Colon (tissue), 2 donors: ENCODE data around the gene ZNF71.
"Not testable (repeated sequence)": the region's sequence is repeated elsewhere in the genome, so short reads cannot be mapped to it uniquely, and the experiment has no call there.

ENCODE experiments used
- FAIRE-seq: peaks from 2 replicates; lab custom pipeline; 2012; peaks lifted over from hg19 to GRCh38; lab: Jason Lieb, UNC
- donor health status: control.
- donor health status: control.

ZNF71 gene

GRCh38 chr19:56623006-56623405 is 27.9 kb downstream of the ZNF71 start:
- FAIRE-seq, result no peak

- FAIRE-seq, result no peak
These were observed 30.6 kb downstream of the ZNF71 start for GRCh38 chr19:56625708-56626107.

GRCh38 chr19:56633021-56633420 is 37.9 kb downstream of the ZNF71 start:
- FAIRE-seq, result no peak

- FAIRE-seq, result no peak
These were observed 43.0 kb downstream of the ZNF71 start for GRCh38 chr19:56637976-56638555.

- FAIRE-seq, result no peak
These were observed 44.1 kb downstream of the ZNF71 start for GRCh38 chr19:56639217-56639616.

- FAIRE-seq, result no peak
These were observed 47.8 kb downstream of the ZNF71 start, which contains the start of gene SMIM17 for GRCh38 chr19:56642711-56643459. TSS of gene SMIM17 (plus strand) at chr19:56643159. CDS start at chr19:56645668, 2,509 bp downstream.

- FAIRE-seq, result no peak
These were observed 48.4 kb downstream of the ZNF71 start for GRCh38 chr19:56643460-56643955.

GRCh38 chr19:56654151-56654550 is 59.0 kb downstream of the ZNF71 start:
- no peak for FAIRE-seq

GRCh38 chr19:56660381-56661107 is 65.4 kb downstream of the ZNF71 start:
- FAIRE-seq, result no peak

GRCh38 chr19:56661248-56661647 is 66.1 kb downstream of the ZNF71 start:
- FAIRE-seq, result no peak

GRCh38 chr19:56663931-56664500 is 68.9 kb downstream of the ZNF71 start:
- FAIRE-seq, result no peak

GRCh38 chr19:56664511-56664910 is 69.4 kb downstream of the ZNF71 start:
- FAIRE-seq, result no peak

GRCh38 chr19:56667311-56667870 is 72.3 kb downstream of the ZNF71 start:
- FAIRE-seq, result no peak

GRCh38 chr19:56668676-56669075 is 73.6 kb downstream of the ZNF71 start:
- FAIRE-seq, result no peak

GRCh38 chr19:56670401-56670960 is 75.4 kb downstream of the ZNF71 start:
- FAIRE-seq, result no peak

- FAIRE-seq, result no peak
These were observed 76.0 kb downstream of the ZNF71 start for GRCh38 chr19:56670961-56671612.

GRCh38 chr19:56671613-56671994 is 76.5 kb downstream of the ZNF71 start, which contains the start of gene ZNF835:
TSS of gene ZNF835 (minus strand) at chr19:56671757. CDS start at chr19:56665198, 6,559 bp downstream.
- FAIRE-seq, result no peak

GRCh38 chr19:56672610-56673009 is 77.5 kb downstream of the ZNF71 start:
- not testable (repeated sequence) for FAIRE-seq
